HAP-1 (cell line): ENCODE measurements around the gene FSTL4.

ENCODE experiments used
- DNase-seq, 2 experiments: peaks; one replicate each; pipeline ENCODE4 v3.0.0-alpha.2; 2016 to 2020; ENCODE audit warnings: low spot score in 2 of 2
- H3K27me3 ChIP-seq: fragments of 250-450 bp; sonication (Bioruptor Pico); 2 replicates; pipeline ENCODE4 v1.5.1; 2020; ENCODE audit warnings: low read depth, mild to moderate bottlenecking, moderate library complexity
- H3K36me3 ChIP-seq: fragments of 250-450 bp; sonication (Bioruptor Pico); replicated peaks from 2 replicates; pipeline ENCODE4 v1.5.1; 2020; ENCODE audit warnings: mild to moderate bottlenecking
- H3K4me1 ChIP-seq: fragments of 250-450 bp; sonication (Bioruptor Pico); 2 replicates; pipeline ENCODE4 v1.5.1; 2020; ENCODE audit warnings: mild to moderate bottlenecking
- H3K4me3 ChIP-seq: fragments of 250-450 bp; sonication (Bioruptor Pico); 2 replicates; pipeline ENCODE4 v1.5.1; 2020; ENCODE audit warnings: mild to moderate bottlenecking, moderate library complexity
- H3K9me3 ChIP-seq: fragments of 250-450 bp; sonication (Bioruptor Pico); 2 replicates; pipeline ENCODE4 v1.5.1; 2020; ENCODE audit warnings: mild to moderate bottlenecking, moderate library complexity
- in situ Hi-C: fragments of 300-500 bp; cut with MboI; formaldehyde crosslinking; loops from 3 replicates; pipeline ENCODE4 v1.14.3; 2020; ENCODE audit warnings: low sequenced_read_pairs, inconsistent platforms, mixed read lengths

FSTL4 gene

DNA sequence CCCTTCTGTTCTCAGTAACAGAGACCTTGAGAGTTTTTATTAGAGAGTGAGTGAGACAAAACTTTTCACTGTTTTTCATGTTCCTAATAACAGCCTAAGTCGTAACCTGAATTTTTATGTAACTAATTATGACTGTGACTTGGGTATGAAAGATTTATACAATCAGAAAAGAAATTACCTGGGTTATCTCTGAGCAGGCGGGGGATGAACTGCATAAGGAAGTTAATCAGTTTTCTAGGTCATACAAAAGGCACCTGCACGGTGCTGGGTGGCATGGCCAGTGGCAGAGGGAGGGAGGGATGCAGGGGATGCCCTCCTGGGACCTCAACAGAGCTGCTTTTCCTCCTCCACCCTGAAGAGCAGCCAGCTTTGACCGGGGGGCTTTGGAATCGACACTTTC, 340.7 kb downstream of the FSTL4 start:
- Histone ChIP-seq H3K36me3 (no peaks in the 10 kb centered on the region), H3K27me3 (no peaks in the 10 kb centered on the region), H3K4me1 (no peaks in the 10 kb centered on the region; the same call in 1 of the 2 replicates), H3K9me3 (no peaks in the 10 kb centered on the region), H3K4me3 (no peak overlapping the region)
- no peak for DNase-seq
- in situ Hi-C loops, result no loop called here

DNA sequence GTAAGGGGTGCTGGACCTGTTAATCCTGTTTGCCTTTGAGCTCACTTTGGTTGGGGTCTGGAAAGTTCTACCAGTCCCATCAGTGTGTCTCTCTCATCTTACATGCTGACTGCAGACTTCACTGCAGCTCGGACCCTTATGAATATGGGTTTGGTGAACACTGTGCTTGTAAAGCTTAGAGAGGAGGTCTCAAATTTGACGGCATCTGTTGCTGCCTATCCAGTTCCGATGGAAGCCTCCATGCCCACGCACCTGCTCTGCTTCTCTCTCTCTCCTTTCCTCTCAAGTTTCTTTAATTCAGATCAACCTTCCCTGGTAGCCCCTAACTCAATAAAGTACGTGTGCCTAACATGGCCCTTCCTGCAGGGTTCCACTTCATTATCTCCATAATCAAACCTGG, 342.6 kb downstream of the FSTL4 start:
- no peaks in the 10 kb centered on the region for H3K9me3 ChIP-seq
- in situ Hi-C loops, result no loop called here
- no peaks in the 10 kb centered on the region; the same call in 1 of the 2 replicates for H3K4me1 ChIP-seq
- no peak for DNase-seq
- no peaks in the 10 kb centered on the region for H3K36me3 ChIP-seq
- no peak overlapping the region for H3K4me3 ChIP-seq
- H3K27me3 ChIP-seq, result no peaks in the 10 kb centered on the region

DNA sequence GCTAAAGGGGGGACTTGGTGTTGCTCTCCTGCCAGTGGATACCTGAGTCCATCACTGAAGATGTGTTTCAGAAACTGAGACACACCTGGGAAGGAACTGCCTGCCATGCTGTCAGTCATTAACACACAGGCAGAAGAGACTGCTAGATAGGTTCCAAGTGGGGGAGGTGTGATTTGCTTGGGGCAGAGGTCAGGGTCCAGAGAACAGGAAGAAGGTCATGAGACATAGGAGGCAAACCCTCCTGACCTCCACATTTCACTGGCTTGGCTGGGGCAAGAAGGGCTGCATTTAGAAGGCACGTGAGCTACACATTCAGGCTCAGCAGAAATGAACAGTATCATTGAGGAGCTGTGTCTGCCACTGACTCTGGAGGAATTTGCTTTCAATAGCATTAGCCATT, 344.7 kb downstream of the FSTL4 start:
- Histone ChIP-seq H3K36me3 (no peaks in the 10 kb centered on the region), H3K4me1 (no peaks in the 10 kb centered on the region), H3K4me3 (no peak overlapping the region), H3K27me3 (no peaks in the 10 kb centered on the region), H3K9me3 (no peaks in the 10 kb centered on the region)
- in situ Hi-C loops, result no loop called here
- no peak for DNase-seq

DNA sequence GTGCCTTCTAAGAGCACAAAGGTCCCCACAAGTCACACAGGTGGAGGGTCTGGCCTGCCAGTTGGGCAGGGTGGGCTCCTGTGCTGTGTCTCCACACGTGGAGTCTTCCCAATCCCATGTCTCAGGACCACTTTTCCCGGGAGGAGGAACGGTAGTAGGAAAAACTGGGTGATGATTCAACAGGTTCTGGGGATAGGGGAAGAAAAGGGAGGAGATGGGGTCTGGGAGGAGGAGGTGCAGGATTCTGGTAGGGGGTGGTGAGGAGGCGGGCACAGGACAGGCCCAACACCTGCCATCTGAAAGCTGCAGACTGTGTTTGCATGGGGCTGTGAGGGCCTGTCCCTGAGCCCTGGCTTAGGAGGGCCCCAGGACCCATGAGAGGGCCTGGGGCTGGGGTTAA, 345.4 kb downstream of the FSTL4 start:
- no peak overlapping the region for H3K4me3 ChIP-seq
- no peaks in the 10 kb centered on the region for H3K4me1 ChIP-seq
- in situ Hi-C loops, result no loop called here
- no peaks in the 10 kb centered on the region for H3K9me3 ChIP-seq
- no peaks in the 10 kb centered on the region for H3K27me3 ChIP-seq
- no peaks in the 10 kb centered on the region for H3K36me3 ChIP-seq
- DNase-seq, result no peak

DNA sequence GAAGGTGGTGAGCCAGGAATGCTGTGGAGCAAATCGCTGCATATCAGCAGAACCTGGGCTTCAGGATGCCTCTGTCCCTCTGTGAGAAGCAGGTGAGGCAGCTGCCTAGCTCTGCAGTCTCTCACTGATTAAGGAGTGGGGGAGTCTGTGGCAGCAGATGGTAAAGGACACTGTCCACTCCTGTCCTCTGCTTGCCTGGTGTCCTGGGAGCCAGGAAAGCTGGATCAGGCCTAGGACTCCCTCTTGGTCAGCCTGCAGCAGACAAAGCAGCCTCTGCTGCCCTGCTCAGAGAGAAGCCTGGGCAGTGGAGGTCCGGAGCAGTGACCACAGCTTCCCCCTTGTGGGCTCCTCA, 345.8 kb downstream of the FSTL4 start:
- no peak overlapping the region for H3K4me3 ChIP-seq
- no peaks in the 10 kb centered on the region for H3K36me3 ChIP-seq
- no peak for DNase-seq
- no peaks in the 10 kb centered on the region for H3K4me1 ChIP-seq
- in situ Hi-C loops, result no loop called here
- no peaks in the 10 kb centered on the region for H3K9me3 ChIP-seq
- H3K27me3 ChIP-seq, result no peaks in the 10 kb centered on the region

DNA sequence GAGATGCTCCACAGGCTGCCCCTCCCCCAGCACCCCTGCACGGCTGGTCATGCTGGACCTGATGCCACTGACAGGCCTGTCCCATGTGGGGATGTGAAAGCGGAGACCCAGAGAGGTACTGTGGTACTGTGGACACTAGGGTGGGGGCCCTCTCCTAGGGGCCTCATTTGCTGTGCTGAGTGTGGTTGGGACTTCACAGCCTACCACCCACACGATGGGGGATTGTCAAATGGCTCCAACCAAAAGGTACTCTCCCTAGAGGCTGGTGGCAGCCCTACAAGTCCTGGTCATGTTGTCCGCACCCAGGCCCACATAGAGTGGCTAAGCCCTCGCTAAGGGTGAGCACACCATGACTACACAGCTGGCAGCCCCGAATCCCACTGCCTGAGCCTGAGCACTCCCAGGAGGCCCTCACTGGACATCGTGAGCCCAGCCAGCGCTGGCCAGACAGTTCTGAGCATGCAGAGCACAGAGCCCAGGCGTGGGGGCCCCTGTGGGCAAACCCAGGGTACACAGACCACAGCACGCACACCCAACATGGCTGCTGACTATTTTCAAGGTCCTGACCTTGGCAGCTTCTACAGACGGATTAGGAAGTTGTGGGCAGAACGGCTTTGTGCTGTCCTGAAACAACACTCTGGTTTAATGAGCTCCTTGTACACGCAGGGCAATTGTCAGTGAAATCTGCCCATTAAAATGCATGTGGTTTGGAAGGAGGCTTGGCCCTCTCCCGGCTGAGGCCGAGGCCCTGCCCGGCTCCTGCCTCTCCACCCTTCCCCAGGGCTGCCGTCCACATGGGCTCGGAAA, 346.4 kb downstream of the FSTL4 start:
- peak; percentile 3 to 33 for DNase-seq
- no peaks in the 10 kb centered on the region for H3K4me1 ChIP-seq
- no peak overlapping the region for H3K4me3 ChIP-seq
- in situ Hi-C loops, result no loop called here
- H3K9me3 ChIP-seq, result no peaks in the 10 kb centered on the region
- H3K27me3 ChIP-seq, result no peaks in the 10 kb centered on the region
- H3K36me3 ChIP-seq, result no peaks in the 10 kb centered on the region

DNA sequence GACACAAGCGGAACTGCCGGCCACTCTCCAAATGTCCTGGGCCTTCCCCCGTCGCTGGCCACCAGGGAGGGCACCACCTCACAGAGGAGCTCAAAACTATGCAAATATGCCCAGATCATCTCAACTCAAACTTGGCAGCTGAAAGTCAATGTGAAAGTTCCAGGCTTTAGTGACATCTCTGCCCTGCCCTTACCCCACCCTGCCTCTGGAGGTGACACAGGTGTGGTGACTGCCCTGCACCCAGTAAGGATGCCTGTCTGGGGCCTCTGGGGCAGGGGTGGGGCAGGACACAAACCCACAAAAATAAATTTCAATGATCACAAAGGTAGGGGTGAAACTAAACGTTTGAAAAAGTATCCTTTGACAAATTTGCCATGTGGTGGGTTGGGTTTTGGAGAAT, 347.1 kb downstream of the FSTL4 start:
- H3K4me1 ChIP-seq, result no peaks in the 10 kb centered on the region
- H3K9me3 ChIP-seq, result no peaks in the 10 kb centered on the region

DNA sequence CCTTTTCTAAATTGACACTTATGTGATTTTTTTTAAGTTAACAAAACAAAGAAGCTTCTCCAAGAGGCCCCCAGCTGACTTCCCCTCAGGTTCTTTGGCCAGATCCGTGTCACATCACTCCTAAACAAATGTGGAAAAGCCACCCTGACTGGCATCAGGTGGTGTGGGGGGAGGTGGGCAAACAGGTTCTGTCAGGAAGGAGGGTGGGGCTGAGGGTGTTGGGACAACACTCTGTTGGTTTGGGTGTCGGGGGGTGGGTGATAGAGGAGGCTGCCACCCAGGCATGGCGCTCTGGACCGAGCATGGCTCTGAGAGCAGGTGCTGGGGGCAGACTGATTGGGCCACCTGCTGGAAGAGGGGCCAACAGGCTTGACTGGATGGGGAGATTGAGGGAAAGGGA, 349.7 kb downstream of the FSTL4 start:
- H3K9me3 ChIP-seq, result no peaks in the 10 kb centered on the region
- no peaks in the 10 kb centered on the region for H3K36me3 ChIP-seq
- in situ Hi-C loops, result no loop called here
- no peak overlapping the region for H3K4me3 ChIP-seq
- no peaks in the 10 kb centered on the region for H3K27me3 ChIP-seq
- DNase-seq, result no peak
- no peaks in the 10 kb centered on the region for H3K4me1 ChIP-seq

More for the DNA sequence above, 347.1 kb downstream of the FSTL4 start:
- no peak for DNase-seq
- H3K4me3 ChIP-seq, result no peak overlapping the region
- in situ Hi-C loops, result no loop called here
- no peaks in the 10 kb centered on the region for H3K27me3 ChIP-seq
- H3K36me3 ChIP-seq, result no peaks in the 10 kb centered on the region

DNA sequence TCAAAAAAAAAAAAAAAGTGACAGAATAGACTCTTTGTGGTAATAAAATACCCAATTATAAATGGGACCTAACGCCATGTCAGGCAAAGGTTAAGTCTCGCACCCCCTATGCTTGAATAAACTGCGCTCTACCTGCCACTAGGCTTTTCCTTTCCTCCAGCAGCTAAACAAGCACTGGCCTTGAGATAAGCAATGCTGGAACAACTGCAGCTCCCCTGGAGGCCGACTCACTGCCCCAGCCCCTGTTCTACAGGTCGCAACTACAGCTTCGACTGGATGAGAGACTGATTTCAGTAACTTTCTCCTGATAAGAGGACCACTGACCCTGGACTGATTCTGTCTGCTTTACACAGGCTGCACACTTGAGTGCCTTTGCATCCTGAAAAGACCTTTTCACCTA, 350.3 kb downstream of the FSTL4 start:
- in situ Hi-C loops, result no loop called here
- no peak for DNase-seq
- H3K4me3 ChIP-seq, result no peak overlapping the region
- no peaks in the 10 kb centered on the region for H3K36me3 ChIP-seq
- no peaks in the 10 kb centered on the region for H3K9me3 ChIP-seq
- no peaks in the 10 kb centered on the region for H3K4me1 ChIP-seq
- H3K27me3 ChIP-seq, result no peaks in the 10 kb centered on the region

DNA sequence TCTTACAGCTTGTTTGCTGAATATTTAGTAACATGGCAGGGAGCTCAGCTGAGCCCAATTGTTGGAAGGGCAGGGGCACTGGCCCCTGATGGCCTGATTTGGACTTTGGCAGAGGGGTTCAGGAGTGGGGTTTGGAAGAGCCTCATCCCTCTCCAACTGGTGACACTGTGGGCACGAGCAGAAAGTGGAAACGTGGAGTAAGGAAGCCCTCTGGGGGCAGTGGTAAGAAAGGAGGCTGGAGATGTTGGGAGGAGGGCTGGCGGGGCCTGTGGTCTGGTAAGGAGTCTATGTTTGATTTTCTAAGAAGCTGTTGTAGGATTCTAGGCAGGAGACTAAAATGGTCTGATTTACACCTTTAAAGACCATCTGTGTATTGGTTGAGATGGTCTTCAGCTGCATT, 351.6 kb downstream of the FSTL4 start:
- Histone ChIP-seq H3K9me3 (no peaks in the 10 kb centered on the region), H3K36me3 (no peaks in the 10 kb centered on the region), H3K4me1 (no peaks in the 10 kb centered on the region), H3K4me3 (no peak overlapping the region), H3K27me3 (no peaks in the 10 kb centered on the region)
- in situ Hi-C loops, result no loop called here
- DNase-seq, result no peak

DNA sequence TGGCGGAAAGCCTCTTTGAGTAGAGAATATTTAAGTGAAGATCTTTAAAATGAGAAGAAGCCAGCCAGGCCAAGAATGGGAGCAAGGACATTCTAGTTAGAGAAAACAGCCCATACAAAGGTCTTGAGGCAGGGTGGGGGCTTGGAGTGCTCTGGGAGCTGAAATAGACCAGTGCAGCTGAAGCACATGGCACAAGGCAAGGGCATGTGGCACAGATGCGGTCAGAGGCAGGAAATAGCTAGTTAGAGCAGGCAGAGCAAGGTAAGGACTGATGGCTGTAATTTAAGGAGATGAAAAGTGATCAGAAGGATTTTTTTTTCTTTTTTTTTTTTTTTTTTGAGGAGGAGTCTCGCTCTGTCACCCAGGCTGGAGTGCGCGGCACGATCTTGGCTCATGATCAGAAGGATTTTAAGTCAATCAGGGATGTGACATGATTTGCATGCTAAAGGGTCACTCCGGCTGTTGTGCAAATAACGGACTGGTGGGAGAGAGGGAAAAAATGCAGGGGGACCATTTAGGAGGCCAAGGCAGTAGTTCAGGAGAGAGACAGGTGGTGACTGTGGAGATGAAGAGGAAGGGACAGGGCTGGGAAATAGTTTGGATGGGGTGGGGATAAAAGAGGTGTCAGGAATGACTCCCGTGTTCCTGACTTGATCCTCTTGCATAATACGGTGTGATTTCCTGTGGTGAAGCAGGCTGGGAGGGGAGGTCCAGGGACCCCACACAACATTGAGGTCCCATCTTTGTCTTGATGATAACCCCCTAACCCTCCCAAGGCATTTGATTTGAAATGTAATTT, 352.9 kb downstream of the FSTL4 start:
- Histone ChIP-seq H3K4me1 (no peaks in the 10 kb centered on the region), H3K9me3 (no peaks in the 10 kb centered on the region), H3K4me3 (no peak overlapping the region), H3K36me3 (no peaks in the 10 kb centered on the region), H3K27me3 (no peaks in the 10 kb centered on the region)
- no peak for DNase-seq
- in situ Hi-C loops, result no loop called here

DNA sequence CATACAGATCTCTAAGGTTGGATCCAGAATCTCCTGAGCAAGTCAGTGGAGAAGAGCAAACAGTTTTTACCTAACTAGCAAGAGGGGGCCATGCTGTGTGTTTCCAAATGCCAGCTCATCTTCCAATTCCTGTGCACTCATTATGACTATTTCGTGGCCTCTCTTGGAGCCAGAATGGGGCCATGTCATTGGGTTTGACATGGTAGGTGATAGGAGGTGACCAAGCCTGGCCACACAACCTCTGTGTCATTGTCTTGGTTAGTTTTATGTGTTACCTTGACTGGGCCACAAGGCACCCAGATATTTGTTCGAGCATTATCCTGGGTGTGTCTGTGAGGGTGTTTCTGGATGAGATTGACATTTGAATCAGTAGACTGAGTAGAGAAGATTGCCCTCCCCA, 354.4 kb downstream of the FSTL4 start:
- Histone ChIP-seq H3K9me3 (no peaks in the 10 kb centered on the region), H3K36me3 (no peaks in the 10 kb centered on the region), H3K27me3 (no peaks in the 10 kb centered on the region), H3K4me1 (no peaks in the 10 kb centered on the region), H3K4me3 (no peak overlapping the region)
- in situ Hi-C loops, result no loop called here
- DNase-seq, result no peak

DNA sequence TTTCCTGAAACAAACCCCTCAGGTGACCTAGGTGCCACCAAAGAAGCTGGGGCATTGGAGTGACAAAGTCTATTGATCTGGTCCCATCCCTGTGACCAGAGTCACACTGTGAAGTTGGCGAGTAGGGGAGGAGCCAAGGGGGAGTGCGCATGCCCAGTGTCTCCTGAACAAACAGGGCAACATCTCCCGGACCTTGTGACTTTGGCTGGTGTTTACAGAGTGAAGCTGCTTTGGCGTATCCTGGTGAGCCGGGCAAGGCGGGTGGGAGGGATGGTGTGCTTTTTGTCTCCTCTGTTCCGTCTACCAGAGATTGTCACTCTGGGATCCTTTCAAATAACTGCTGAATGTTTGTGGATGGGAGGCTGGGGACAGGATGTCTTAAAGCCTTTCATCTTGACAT, 356.1 kb downstream of the FSTL4 start:
- Histone ChIP-seq H3K36me3 (no peaks in the 10 kb centered on the region), H3K4me3 (no peak overlapping the region), H3K4me1 (no peaks in the 10 kb centered on the region), H3K9me3 (no peaks in the 10 kb centered on the region), H3K27me3 (no peaks in the 10 kb centered on the region)
- DNase-seq, result no peak
- in situ Hi-C loops, result no loop called here

DNA sequence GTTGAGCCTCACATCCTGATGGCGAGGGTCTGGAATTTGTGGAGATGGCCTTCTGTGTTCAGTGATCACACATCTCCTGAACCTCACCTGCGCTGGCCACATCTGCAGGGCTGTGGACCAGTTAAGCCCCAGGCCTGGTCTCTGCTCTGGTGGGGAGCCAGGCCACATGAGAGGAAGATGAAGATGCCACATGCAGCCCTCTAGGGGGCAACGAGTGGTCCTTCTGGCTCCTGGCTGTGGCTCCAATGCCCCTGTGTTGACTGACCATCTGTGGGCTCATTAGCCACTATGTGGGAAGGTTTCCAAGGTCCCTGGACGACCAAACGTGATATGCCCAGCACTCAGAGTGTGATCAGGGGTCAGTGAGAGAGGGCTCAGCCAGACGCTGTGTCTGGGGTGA, 357.5 kb downstream of the FSTL4 start:
- Histone ChIP-seq H3K36me3 (no peaks in the 10 kb centered on the region), H3K4me1 (no peaks in the 10 kb centered on the region), H3K4me3 (no peak overlapping the region), H3K27me3 (no peaks in the 10 kb centered on the region), H3K9me3 (no peaks in the 10 kb centered on the region)
- in situ Hi-C loops, result no loop called here
- DNase-seq, result no peak
